Loucy (cell line): ENCODE results near the gene DDX25.

ENCODE experiments used
- H2AFZ ChIP-seq: fragments of 200-600 bp; sonication (generic); 2 replicates; pipeline ENCODE4 v1.6.0; 2016; ENCODE audit warnings: antibody characterized with exemption, mild to moderate bottlenecking, low read length, moderate library complexity
- H3F3A ChIP-seq: fragments of 200-600 bp; 2 replicates; pipeline ENCODE4 v1.6.0; 2016; ENCODE audit warnings: antibody characterized with exemption, low read depth, mild to moderate bottlenecking
- H3K27me3 ChIP-seq: fragments of 200-600 bp; sonication (generic); 2 replicates; pipeline ENCODE4 v1.6.1; 2014; ENCODE audit warnings: low read length, mild to moderate bottlenecking; ENCODE audit not compliant: insufficient read depth, poor library complexity, severe bottlenecking
- H3K36me3 ChIP-seq: fragments of 200-600 bp; sonication (generic); 2 replicates; pipeline ENCODE4 v1.6.1; 2016; ENCODE audit warnings: low read length; ENCODE audit not compliant: insufficient read depth
- H3K4me1 ChIP-seq: fragments of 200-600 bp; sonication (generic); 2 replicates; pipeline ENCODE4 v1.5.1; 2014; ENCODE audit warnings: low read length, mild to moderate bottlenecking; ENCODE audit not compliant: insufficient read depth, poor library complexity, severe bottlenecking
- H3K4me2 ChIP-seq: fragments of 200-600 bp; sonication (generic); 2 replicates; pipeline ENCODE4 v1.6.0; 2014; ENCODE audit warnings: antibody characterized with exemption, low read length, low read depth, mild to moderate bottlenecking; ENCODE audit not compliant: poor library complexity, severe bottlenecking
- H3K4me3 ChIP-seq: fragments of 200-600 bp; sonication (generic); 2 replicates; pipeline ENCODE4 v1.5.1; 2014; ENCODE audit warnings: low read length, mild to moderate bottlenecking, mixed read lengths; ENCODE audit not compliant: poor library complexity, severe bottlenecking
- H3K79me2 ChIP-seq: fragments of 200-600 bp; sonication (generic); 2 replicates; pipeline ENCODE4 v1.6.1; 2014; ENCODE audit warnings: low read length; ENCODE audit not compliant: insufficient read depth
- H3K9ac ChIP-seq: fragments of 200-600 bp; sonication (generic); 2 replicates; pipeline ENCODE4 v1.6.0; 2014; ENCODE audit warnings: mild to moderate bottlenecking, low read depth, low read length, moderate library complexity; ENCODE audit not compliant: poor library complexity, severe bottlenecking
- H3K9me2 ChIP-seq: fragments of 200-600 bp; sonication (generic); replicated peaks from 2 replicates; pipeline ENCODE4 v1.6.1; 2016; ENCODE audit warnings: low read depth, low read length, mixed read lengths
- H3K9me3 ChIP-seq: fragments of 200-600 bp; sonication (generic); 2 replicates; pipeline ENCODE4 v1.6.1; 2014; ENCODE audit warnings: mild to moderate bottlenecking, antibody characterized with exemption, low read length, low read depth; ENCODE audit not compliant: insufficient read depth
- H4K20me1 ChIP-seq: fragments of 200-600 bp; sonication (generic); 2 replicates; pipeline ENCODE4 v1.6.0; 2014; ENCODE audit warnings: antibody characterized with exemption, low read length, mild to moderate bottlenecking; ENCODE audit not compliant: insufficient read depth, poor library complexity, severe bottlenecking
- CTCF ChIP-seq: fragments of 200-600 bp; sonication (generic); conservative IDR thresholded peaks from 2 replicates; pipeline ENCODE4 v1.5.1; 2014; ENCODE audit warnings: mild to moderate bottlenecking, antibody characterized with exemption, low read length
- EZH2phosphoT487 ChIP-seq: fragments of 200-600 bp; IDR thresholded peaks from 2 replicates; pipeline ENCODE4 v1.6.1; 2018; ENCODE audit warnings: antibody characterized with exemption, mild to moderate bottlenecking, moderate library complexity, borderline replicate concordance

Gene DDX25

GRCh38 chr11:125924384-125925007, 20.2 kb downstream of the DDX25 start:
- Histone ChIP-seq H4K20me1 (no peaks in the 10 kb centered on the region), H3K4me1 (no peaks in the 10 kb centered on the region), H2AFZ (no peak overlapping the region), H3K4me2 (no peak overlapping the region), H3F3A (no peaks in the 10 kb centered on the region), H3K9me3 (no peaks in the 10 kb centered on the region), H3K79me2 (no peaks in the 10 kb centered on the region), H3K36me3 (no peaks in the 10 kb centered on the region), H3K27me3 (no peaks in the 10 kb centered on the region), H3K9me2 (no peaks in the 10 kb centered on the region), H3K9ac (no peak overlapping the region), H3K4me3 (no peak overlapping the region)
- TF ChIP-seq EZH2phosphoT487 (no peak), CTCF (no peak)

- Histone ChIP-seq H3K4me3 (no peak overlapping the region), H3K79me2 (no peaks in the 10 kb centered on the region), H3K9me3 (no peaks in the 10 kb centered on the region), H3K9me2 (no peaks in the 10 kb centered on the region), H3K36me3 (no peaks in the 10 kb centered on the region), H3F3A (no peaks in the 10 kb centered on the region), H3K27me3 (no peaks in the 10 kb centered on the region), H2AFZ (no peak overlapping the region), H3K4me2 (no peak overlapping the region), H3K9ac (no peak overlapping the region), H3K4me1 (no peaks in the 10 kb centered on the region), H4K20me1 (no peaks in the 10 kb centered on the region)
- no peak for TF ChIP-seq EZH2phosphoT487
- no peak for TF ChIP-seq CTCF
Observed at GRCh38 chr11:125925247-125925740, 21.0 kb downstream of the DDX25 start.

- no peaks in the 10 kb centered on the region for H3K9me3 ChIP-seq
- no peaks in the 10 kb centered on the region for H3K79me2 ChIP-seq
- H2AFZ ChIP-seq = no peak overlapping the region
- no peaks in the 10 kb centered on the region for H3K9me2 ChIP-seq
- TF ChIP-seq EZH2phosphoT487 (no peak), CTCF (no peak)
- H4K20me1 ChIP-seq = no peaks in the 10 kb centered on the region
- H3F3A ChIP-seq = no peaks in the 10 kb centered on the region
- no peaks in the 10 kb centered on the region for H3K27me3 ChIP-seq
- no peak overlapping the region for H3K4me2 ChIP-seq
- H3K9ac ChIP-seq = no peak overlapping the region
- H3K4me1 ChIP-seq = no peaks in the 10 kb centered on the region
- H3K4me3 ChIP-seq = no peak overlapping the region
- no peaks in the 10 kb centered on the region for H3K36me3 ChIP-seq
Observed at GRCh38 chr11:125925804-125926203, 21.5 kb downstream of the DDX25 start.
